GM23338 (cell line): ENCODE data around the gene PRSS56. TPM values are rescaled to one million over a fixed set of nuclear protein-coding genes. Genes with fewer than 3 reads are reported as not detected.

Experiments used
- ATAC-seq: fragments of 200-7000 bp; cut with Tn5 transposase; 3 replicates; pipeline ENCODE4 v1.9.1; 2020
- DNase-seq: peaks from one replicate; pipeline ENCODE4 v3.0.0-alpha.2; 2015; ENCODE audit warnings: low spot score
- H2AFZ ChIP-seq: fragments of 200-600 bp; sonication (generic); 2 replicates; pipeline ENCODE4 v1.8.0; 2016; ENCODE audit warnings: antibody characterized with exemption, mild to moderate bottlenecking, moderate library complexity
- H3F3A ChIP-seq: fragments of 200-600 bp; sonication (generic); replicated peaks from 2 replicates; pipeline ENCODE4 v1.8.0; 2017; ENCODE audit warnings: antibody characterized with exemption, mixed run types, low read depth
- H3K27ac ChIP-seq: fragments of 200-600 bp; sonication (generic); 2 replicates; pipeline ENCODE4 v1.6.1; 2016; ENCODE audit warnings: low read depth
- H3K27me3 ChIP-seq: fragments of 200-600 bp; sonication (generic); 2 replicates; pipeline ENCODE4 v1.8.0; 2016; ENCODE audit warnings: mild to moderate bottlenecking, mixed run types, moderate library complexity; ENCODE audit not compliant: insufficient read depth
- H3K36me3 ChIP-seq: fragments of 200-600 bp; sonication (generic); 2 replicates; pipeline ENCODE4 v1.8.0; 2016; ENCODE audit warnings: mild to moderate bottlenecking; ENCODE audit not compliant: insufficient read depth
- H3K4me1 ChIP-seq: fragments of 200-600 bp; sonication (generic); 2 replicates; pipeline ENCODE4 v1.8.0; 2016; ENCODE audit warnings: mild to moderate bottlenecking, moderate library complexity; ENCODE audit not compliant: insufficient read depth
- H3K4me2 ChIP-seq: fragments of 200-600 bp; sonication (generic); 2 replicates; pipeline ENCODE4 v1.7.1; 2017; ENCODE audit warnings: mixed run types
- H3K4me3 ChIP-seq: fragments of 200-600 bp; sonication (generic); 2 replicates; pipeline ENCODE4 v1.6.1; 2016; ENCODE audit warnings: mixed run types
- H3K79me2 ChIP-seq: fragments of 200-600 bp; sonication (generic); replicated peaks from 2 replicates; pipeline ENCODE4 v1.8.0; 2017; ENCODE audit warnings: mild to moderate bottlenecking; ENCODE audit not compliant: insufficient read depth
- H3K9me2 ChIP-seq: fragments of 200-600 bp; sonication (generic); 2 replicates; pipeline ENCODE4 v1.8.0; 2017; ENCODE audit not compliant: insufficient read depth
- H4K20me1 ChIP-seq: fragments of 200-600 bp; sonication (generic); replicated peaks from 2 replicates; pipeline ENCODE4 v1.8.0; 2017; ENCODE audit warnings: mild to moderate bottlenecking; ENCODE audit not compliant: insufficient read depth
- H3K27ac Mint-ChIP-seq: 2 replicates; pipeline ENCODE4 v1.8.0; 2020; ENCODE audit warnings: inconsistent platforms, mild to moderate bottlenecking, moderate library complexity, mixed read lengths
- H3K27me3 Mint-ChIP-seq: 3 replicates; pipeline ENCODE4 v1.8.0; 2022; ENCODE audit warnings: low read depth, mild to moderate bottlenecking, moderate library complexity, mixed read lengths, inconsistent platforms; ENCODE audit not compliant: insufficient read depth, poor library complexity
- H3K36me3 Mint-ChIP-seq: 3 replicates; pipeline ENCODE4 v1.8.0; 2021; ENCODE audit warnings: low read depth, mild to moderate bottlenecking, inconsistent platforms, moderate library complexity, mixed read lengths
- H3K4me1 Mint-ChIP-seq: 3 replicates; pipeline ENCODE4 v1.8.0; 2020; ENCODE audit warnings: mild to moderate bottlenecking, inconsistent platforms, mixed read lengths
- H3K4me3 Mint-ChIP-seq: 3 replicates; pipeline ENCODE4 v1.8.0; 2021; ENCODE audit warnings: moderate library complexity, mild to moderate bottlenecking, inconsistent platforms, mixed read lengths
- H3K9me3 Mint-ChIP-seq: 3 replicates; pipeline ENCODE4 v1.8.0; 2020; ENCODE audit warnings: moderate library complexity, mild to moderate bottlenecking, inconsistent platforms, mixed read lengths
- CREB1 ChIP-seq: fragments of 250-450 bp; sonication (Bioruptor Pico); IDR thresholded peaks from 2 replicates; pipeline ENCODE4 v1.5.0; 2020; ENCODE audit warnings: low read depth, mild to moderate bottlenecking, moderate library complexity
- ETS1 ChIP-seq: IDR thresholded peaks from 2 replicates; pipeline ENCODE4 v1.6.1; 2016; ENCODE audit warnings: antibody characterized with exemption
- EZH2 ChIP-seq: fragments of 200-600 bp; sonication (generic); IDR thresholded peaks from one replicate; pipeline ENCODE4 v1.8.0; 2017; ENCODE audit warnings: antibody characterized with exemption, mild to moderate bottlenecking, low read depth; ENCODE audit not compliant: unreplicated experiment
- EZH2phosphoT487 ChIP-seq: fragments of 200-600 bp; sonication (generic); IDR thresholded peaks from one replicate; pipeline ENCODE4 v1.8.1; 2018; ENCODE audit warnings: antibody characterized with exemption; ENCODE audit not compliant: unreplicated experiment
- JUNB ChIP-seq: IDR thresholded peaks from one replicate; pipeline ENCODE4 v1.6.1; 2016; ENCODE audit warnings: antibody characterized with exemption; ENCODE audit not compliant: unreplicated experiment
- NANOG ChIP-seq: IDR thresholded peaks from 2 replicates; pipeline ENCODE4 v1.6.1; 2016; ENCODE audit warnings: antibody characterized with exemption, borderline replicate concordance
- POLR2AphosphoS5 ChIP-seq: IDR thresholded peaks from 2 replicates; pipeline ENCODE4 v1.6.1; 2016; ENCODE audit warnings: antibody characterized with exemption, low read depth
- STAT1 ChIP-seq: IDR thresholded peaks from one replicate; pipeline ENCODE4 v1.6.1; 2016; ENCODE audit warnings: antibody characterized with exemption; ENCODE audit not compliant: unreplicated experiment
- ZNF114 ChIP-seq: fragments of 250-450 bp; sonication (Bioruptor Pico); IDR thresholded peaks from 2 replicates; pipeline ENCODE4 v1.5.0; 2020; ENCODE audit warnings: mild to moderate bottlenecking, moderate library complexity
- ZNF331 ChIP-seq: fragments of 250-450 bp; sonication (Bioruptor Pico); IDR thresholded peaks from 2 replicates; pipeline ENCODE4 v1.5.0; 2020; ENCODE audit warnings: low read depth, mild to moderate bottlenecking, moderate library complexity
- polyA plus RNA-seq: library from polyadenylated mRNA; unstranded; fragments of >200 nt; fragmentation: Nextera tagmentation; extraction: Ambion mirVana; gene quantifications from 2 replicates; pipeline ENCODE4 v1.2.1, GENCODE V29; 2016
- total RNA-seq: library from RNA; depleted of rRNA; stranded (reverse); fragments of >200 nt; shearing (Covaris generic); gene quantifications from 2 replicates; pipeline ENCODE4 v1.2.3, GENCODE V29; 2014
- TF ChIP-seq, protein P1 (sequence below), 2 experiments: fragments of 200-600 bp in 1 of 2; sonication (generic) in 1 of 2; conservative IDR thresholded peaks; 2 replicates each; pipeline versions ENCODE4 v1.5.1 to v1.6.1; 2016 to 2017; ENCODE audit warnings: antibody characterized with exemption in 2 of 2, low read depth in 2 of 2, mild to moderate bottlenecking in 2 of 2, moderate library complexity in 1 of 2
- TF ChIP-seq, protein P2 (sequence below): fragments of 250-450 bp; sonication (Bioruptor Pico); IDR thresholded peaks from 2 replicates; pipeline ENCODE4 v1.5.0; 2020; ENCODE audit warnings: mild to moderate bottlenecking, moderate library complexity
- TF ChIP-seq, protein P3 (sequence below): IDR thresholded peaks from one replicate; pipeline ENCODE4 v1.6.1; 2018; ENCODE audit warnings: antibody characterized with exemption; ENCODE audit not compliant: unreplicated experiment

Gene PRSS56
- total and polyA plus RNA-seq, 2 experiments from 2014 or later = 0.27 to 0.31 TPM

DNA sequence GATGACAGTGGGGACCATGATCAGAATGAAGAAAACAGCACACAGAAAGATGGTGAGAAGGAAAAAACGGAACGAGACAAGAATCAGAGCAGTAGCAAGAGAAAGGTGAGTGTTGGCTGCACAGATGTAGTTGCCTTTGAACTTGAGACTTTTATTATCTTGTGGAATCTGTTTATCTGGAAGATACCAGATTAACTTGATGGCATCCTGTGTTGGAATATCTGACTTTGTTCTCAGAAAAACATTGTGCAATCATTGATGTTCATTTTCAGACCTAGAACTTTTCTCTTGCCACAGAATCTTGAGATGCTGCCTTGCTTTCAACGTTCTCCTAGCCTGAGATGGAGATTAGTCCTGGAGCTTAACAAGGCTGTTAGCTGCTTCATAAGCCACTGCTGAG is 36.2 kb downstream of the PRSS56 start:
- Histone ChIP-seq H3K4me2 (no peak overlapping the region), H3K4me1 (peaks cover 5% of the 10 kb centered on the region; the same call in 1 of the 2 replicates), H3K27ac (no peak overlapping the region), H3K36me3 (peaks cover 32% of the 10 kb centered on the region), H4K20me1 (peaks cover 42% of the 10 kb centered on the region), H3K79me2 (peaks cover 59% of the 10 kb centered on the region), H3K9me2 (no peaks in the 10 kb centered on the region), H3K4me3 (no peak overlapping the region), H2AFZ (no peak overlapping the region), H3K27me3 (no peaks in the 10 kb centered on the region), H3F3A (no peaks in the 10 kb centered on the region; the same call in 1 of the 2 replicates)
- Mint-ChIP-seq H3K4me3 (no peak overlapping the region), H3K4me1 (peaks cover 8% of the 10 kb centered on the region), H3K9me3 (no peaks in the 10 kb centered on the region), H3K27me3 (no peaks in the 10 kb centered on the region), H3K27ac (no peak overlapping the region), H3K36me3 (peaks cover 57% of the 10 kb centered on the region)
- no peak for DNase-seq
- no peak for ATAC-seq
- TF ChIP-seq, protein P1, sequence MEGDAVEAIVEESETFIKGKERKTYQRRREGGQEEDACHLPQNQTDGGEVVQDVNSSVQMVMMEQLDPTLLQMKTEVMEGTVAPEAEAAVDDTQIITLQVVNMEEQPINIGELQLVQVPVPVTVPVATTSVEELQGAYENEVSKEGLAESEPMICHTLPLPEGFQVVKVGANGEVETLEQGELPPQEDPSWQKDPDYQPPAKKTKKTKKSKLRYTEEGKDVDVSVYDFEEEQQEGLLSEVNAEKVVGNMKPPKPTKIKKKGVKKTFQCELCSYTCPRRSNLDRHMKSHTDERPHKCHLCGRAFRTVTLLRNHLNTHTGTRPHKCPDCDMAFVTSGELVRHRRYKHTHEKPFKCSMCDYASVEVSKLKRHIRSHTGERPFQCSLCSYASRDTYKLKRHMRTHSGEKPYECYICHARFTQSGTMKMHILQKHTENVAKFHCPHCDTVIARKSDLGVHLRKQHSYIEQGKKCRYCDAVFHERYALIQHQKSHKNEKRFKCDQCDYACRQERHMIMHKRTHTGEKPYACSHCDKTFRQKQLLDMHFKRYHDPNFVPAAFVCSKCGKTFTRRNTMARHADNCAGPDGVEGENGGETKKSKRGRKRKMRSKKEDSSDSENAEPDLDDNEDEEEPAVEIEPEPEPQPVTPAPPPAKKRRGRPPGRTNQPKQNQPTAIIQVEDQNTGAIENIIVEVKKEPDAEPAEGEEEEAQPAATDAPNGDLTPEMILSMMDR (conservative IDR thresholded peaks at IDR 0.05; ENCODE audit: low read depth in 2 of 2) = no peak
- TF ChIP-seq POLR2AphosphoS5 (no peak), ZNF331 (no peak), EZH2phosphoT487 (no peak), CREB1 (CRISPR knock-in tag) (no peak), ETS1 (no peak), EZH2 (no peak), STAT1 (no peak), JUNB (no peak), NANOG (no peak), ZNF114 (CRISPR knock-in tag) (no peak)
- TF ChIP-seq, protein P2, sequence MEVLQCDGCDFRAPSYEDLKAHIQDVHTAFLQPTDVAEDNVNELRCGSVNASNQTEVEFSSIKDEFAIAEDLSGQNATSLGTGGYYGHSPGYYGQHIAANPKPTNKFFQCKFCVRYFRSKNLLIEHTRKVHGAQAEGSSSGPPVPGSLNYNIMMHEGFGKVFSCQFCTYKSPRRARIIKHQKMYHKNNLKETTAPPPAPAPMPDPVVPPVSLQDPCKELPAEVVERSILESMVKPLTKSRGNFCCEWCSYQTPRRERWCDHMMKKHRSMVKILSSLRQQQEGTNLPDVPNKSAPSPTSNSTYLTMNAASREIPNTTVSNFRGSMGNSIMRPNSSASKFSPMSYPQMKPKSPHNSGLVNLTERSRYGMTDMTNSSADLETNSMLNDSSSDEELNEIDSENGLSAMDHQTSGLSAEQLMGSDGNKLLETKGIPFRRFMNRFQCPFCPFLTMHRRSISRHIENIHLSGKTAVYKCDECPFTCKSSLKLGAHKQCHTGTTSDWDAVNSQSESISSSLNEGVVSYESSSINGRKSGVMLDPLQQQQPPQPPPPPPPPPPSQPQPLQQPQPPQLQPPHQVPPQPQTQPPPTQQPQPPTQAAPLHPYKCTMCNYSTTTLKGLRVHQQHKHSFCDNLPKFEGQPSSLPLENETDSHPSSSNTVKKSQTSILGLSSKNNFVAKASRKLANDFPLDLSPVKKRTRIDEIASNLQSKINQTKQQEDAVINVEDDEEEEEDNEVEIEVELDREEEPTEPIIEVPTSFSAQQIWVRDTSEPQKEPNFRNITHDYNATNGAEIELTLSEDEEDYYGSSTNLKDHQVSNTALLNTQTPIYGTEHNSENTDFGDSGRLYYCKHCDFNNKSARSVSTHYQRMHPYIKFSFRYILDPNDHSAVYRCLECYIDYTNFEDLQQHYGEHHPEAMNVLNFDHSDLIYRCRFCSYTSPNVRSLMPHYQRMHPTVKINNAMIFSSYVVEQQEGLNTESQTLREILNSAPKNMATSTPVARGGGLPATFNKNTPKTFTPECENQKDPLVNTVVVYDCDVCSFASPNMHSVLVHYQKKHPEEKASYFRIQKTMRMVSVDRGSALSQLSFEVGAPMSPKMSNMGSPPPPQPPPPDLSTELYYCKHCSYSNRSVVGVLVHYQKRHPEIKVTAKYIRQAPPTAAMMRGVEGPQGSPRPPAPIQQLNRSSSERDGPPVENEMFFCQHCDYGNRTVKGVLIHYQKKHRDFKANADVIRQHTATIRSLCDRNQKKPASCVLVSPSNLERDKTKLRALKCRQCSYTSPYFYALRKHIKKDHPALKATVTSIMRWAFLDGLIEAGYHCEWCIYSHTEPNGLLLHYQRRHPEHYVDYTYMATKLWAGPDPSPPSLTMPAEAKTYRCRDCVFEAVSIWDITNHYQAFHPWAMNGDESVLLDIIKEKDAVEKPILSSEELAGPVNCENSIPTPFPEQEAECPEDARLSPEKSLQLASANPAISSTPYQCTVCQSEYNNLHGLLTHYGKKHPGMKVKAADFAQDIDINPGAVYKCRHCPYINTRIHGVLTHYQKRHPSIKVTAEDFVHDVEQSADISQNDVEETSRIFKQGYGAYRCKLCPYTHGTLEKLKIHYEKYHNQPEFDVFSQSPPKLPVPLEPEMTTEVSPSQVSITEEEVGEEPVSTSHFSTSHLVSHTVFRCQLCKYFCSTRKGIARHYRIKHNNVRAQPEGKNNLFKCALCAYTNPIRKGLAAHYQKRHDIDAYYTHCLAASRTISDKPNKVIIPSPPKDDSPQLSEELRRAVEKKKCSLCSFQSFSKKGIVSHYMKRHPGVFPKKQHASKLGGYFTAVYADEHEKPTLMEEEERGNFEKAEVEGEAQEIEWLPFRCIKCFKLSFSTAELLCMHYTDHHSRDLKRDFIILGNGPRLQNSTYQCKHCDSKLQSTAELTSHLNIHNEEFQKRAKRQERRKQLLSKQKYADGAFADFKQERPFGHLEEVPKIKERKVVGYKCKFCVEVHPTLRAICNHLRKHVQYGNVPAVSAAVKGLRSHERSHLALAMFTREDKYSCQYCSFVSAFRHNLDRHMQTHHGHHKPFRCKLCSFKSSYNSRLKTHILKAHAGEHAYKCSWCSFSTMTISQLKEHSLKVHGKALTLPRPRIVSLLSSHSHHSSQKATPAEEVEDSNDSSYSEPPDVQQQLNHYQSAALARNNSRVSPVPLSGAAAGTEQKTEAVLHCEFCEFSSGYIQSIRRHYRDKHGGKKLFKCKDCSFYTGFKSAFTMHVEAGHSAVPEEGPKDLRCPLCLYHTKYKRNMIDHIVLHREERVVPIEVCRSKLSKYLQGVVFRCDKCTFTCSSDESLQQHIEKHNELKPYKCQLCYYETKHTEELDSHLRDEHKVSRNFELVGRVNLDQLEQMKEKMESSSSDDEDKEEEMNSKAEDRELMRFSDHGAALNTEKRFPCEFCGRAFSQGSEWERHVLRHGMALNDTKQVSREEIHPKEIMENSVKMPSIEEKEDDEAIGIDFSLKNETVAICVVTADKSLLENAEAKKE (CRISPR knock-in tag) = no peak
- TF ChIP-seq, protein P3, sequence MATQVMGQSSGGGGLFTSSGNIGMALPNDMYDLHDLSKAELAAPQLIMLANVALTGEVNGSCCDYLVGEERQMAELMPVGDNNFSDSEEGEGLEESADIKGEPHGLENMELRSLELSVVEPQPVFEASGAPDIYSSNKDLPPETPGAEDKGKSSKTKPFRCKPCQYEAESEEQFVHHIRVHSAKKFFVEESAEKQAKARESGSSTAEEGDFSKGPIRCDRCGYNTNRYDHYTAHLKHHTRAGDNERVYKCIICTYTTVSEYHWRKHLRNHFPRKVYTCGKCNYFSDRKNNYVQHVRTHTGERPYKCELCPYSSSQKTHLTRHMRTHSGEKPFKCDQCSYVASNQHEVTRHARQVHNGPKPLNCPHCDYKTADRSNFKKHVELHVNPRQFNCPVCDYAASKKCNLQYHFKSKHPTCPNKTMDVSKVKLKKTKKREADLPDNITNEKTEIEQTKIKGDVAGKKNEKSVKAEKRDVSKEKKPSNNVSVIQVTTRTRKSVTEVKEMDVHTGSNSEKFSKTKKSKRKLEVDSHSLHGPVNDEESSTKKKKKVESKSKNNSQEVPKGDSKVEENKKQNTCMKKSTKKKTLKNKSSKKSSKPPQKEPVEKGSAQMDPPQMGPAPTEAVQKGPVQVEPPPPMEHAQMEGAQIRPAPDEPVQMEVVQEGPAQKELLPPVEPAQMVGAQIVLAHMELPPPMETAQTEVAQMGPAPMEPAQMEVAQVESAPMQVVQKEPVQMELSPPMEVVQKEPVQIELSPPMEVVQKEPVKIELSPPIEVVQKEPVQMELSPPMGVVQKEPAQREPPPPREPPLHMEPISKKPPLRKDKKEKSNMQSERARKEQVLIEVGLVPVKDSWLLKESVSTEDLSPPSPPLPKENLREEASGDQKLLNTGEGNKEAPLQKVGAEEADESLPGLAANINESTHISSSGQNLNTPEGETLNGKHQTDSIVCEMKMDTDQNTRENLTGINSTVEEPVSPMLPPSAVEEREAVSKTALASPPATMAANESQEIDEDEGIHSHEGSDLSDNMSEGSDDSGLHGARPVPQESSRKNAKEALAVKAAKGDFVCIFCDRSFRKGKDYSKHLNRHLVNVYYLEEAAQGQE = no peak
